RWPE1 (cell line): ENCODE results near the gene CARM1.

ENCODE experiments used
- CTCF ChIA-PET: fragments of 350-600 bp; sonication (Branson Sonifier 250); formaldehyde crosslinking; extraction: SDS; loops from one replicate; lab custom pipeline; 2021; lab: Yijun Ruan, JAX
- POLR2A ChIA-PET: fragments of 400-600 bp; formaldehyde crosslinking; extraction: SDS; loops from one replicate; lab custom pipeline; 2020; ENCODE audit warnings: antibody characterized with exemption; ENCODE audit not compliant: low non-redundant PET; lab: Yijun Ruan, JAX
- DNase-seq: peaks from one replicate; pipeline ENCODE4 v3.0.0; 2012; ENCODE audit warnings: low spot score
- H3K27ac ChIP-seq: fragments of 450-650 bp; 2 replicates; pipeline ENCODE4 v1.5.1; 2017
- CTCF ChIP-seq: fragments of 450-650 bp; conservative IDR thresholded peaks from 2 replicates; pipeline ENCODE4 v1.5.1; 2017; ENCODE audit warnings: low read depth, mild to moderate bottlenecking

Gene CARM1

GRCh38 chr19:10888421-10888866 is 17.1 kb downstream of the CARM1 start:
- POLR2A ChIA-PET: no interaction called here
- CTCF ChIA-PET: interaction anchor here (0.6 to 0.7 kb wide), 2 partner anchors 11 to 118 kb away, joined by 3 read pairs; no protein-coding TSS in a partner anchor
- peak overlapping the region; percentile 50 for H3K27ac ChIP-seq
- no peak for DNase-seq
- TF ChIP-seq CTCF: no peak

GRCh38 chr19:10889880-10890279 is 18.5 kb downstream of the CARM1 start:
- TF ChIP-seq CTCF: no peak
- POLR2A ChIA-PET: no interaction called here
- no peak for DNase-seq
- H3K27ac ChIP-seq: no peak overlapping the region
- CTCF ChIA-PET: interaction anchor here (0.5 to 0.6 kb wide), 3 partner anchors 9 to 146 kb away, joined by 3 to 5 read pairs (median 4); no protein-coding TSS in a partner anchor

GRCh38 chr19:10891405-10892086 is 20.2 kb downstream of the CARM1 start:
- peak; percentile 51 for DNase-seq
- ChIA-PET POLR2A (no interaction called here), CTCF (interaction anchor here (0.6 to 1.1 kb wide), 2 partner anchors 21 to 1998 kb away, joined by 3 to 5 read pairs; no protein-coding TSS in a partner anchor)
- peak overlapping the region; percentile 42 for H3K27ac ChIP-seq
- TF ChIP-seq CTCF: no peak

GRCh38 chr19:10892256-10892655 is 20.9 kb downstream of the CARM1 start:
- CTCF ChIA-PET: interaction anchor here (0.6 to 0.9 kb wide), 2 partner anchors 21 to 1997 kb away, joined by 3 to 5 read pairs; no protein-coding TSS in a partner anchor
- DNase-seq: no peak
- POLR2A ChIA-PET: no interaction called here

GRCh38 chr19:10894911-10895213 is 23.5 kb downstream of the CARM1 start:
- no peak for TF ChIP-seq CTCF
- DNase-seq: no peak
- H3K27ac ChIP-seq: peak overlapping the region; percentile 93; the same call in 1 of the 2 replicates
- ChIA-PET CTCF (no interaction called here), POLR2A (no interaction called here)

More at GRCh38 chr19:10892256-10892655, 20.9 kb downstream of the CARM1 start:
- TF ChIP-seq CTCF: no peak
- H3K27ac ChIP-seq: peak overlapping the region; percentile 42

- no peak for DNase-seq
- POLR2A ChIA-PET: no interaction called here
- peak overlapping the region; percentile 93; the same call in 1 of the 2 replicates for H3K27ac ChIP-seq
- CTCF ChIA-PET: no interaction called here
- TF ChIP-seq CTCF: no peak
Measured at GRCh38 chr19:10895363-10895762, 24.0 kb downstream of the CARM1 start.
